HG03039 (cell line): ENCODE measurements around the gene GMIP.

Source experiments
- ATAC-seq: cut with Tn5 transposase; IDR thresholded peaks from one replicate; pipeline ENCODE4 v1.9.1; 2021; ENCODE audit warnings: mild to moderate bottlenecking, moderate library complexity; ENCODE audit not compliant: unreplicated experiment

Gene GMIP

GRCh38 chr19:19659646-19660245 is 16.3 kb upstream of the GMIP start:
- no peak for ATAC-seq

- ATAC-seq = no peak
Observed at GRCh38 chr19:19657397-19657783, 13.9 kb upstream of the GMIP start.

GRCh38 chr19:19656451-19657396 is 13.3 kb upstream of the GMIP start:
- ATAC-seq = no peak

GRCh38 chr19:19655641-19656343 is 12.3 kb upstream of the GMIP start:
- no peak for ATAC-seq

GRCh38 chr19:19655051-19655594 is 11.7 kb upstream of the GMIP start:
- ATAC-seq = no peak

- ATAC-seq = no peak
Observed at GRCh38 chr19:19654441-19654840, 11.0 kb upstream of the GMIP start.

GRCh38 chr19:19653597-19654147 is 10.2 kb upstream of the GMIP start:
- no peak for ATAC-seq

GRCh38 chr19:19652482-19653295 is 9.2 kb upstream of the GMIP start:
- ATAC-seq = no peak

GRCh38 chr19:19651076-19651475 is 7.6 kb upstream of the GMIP start:
- no peak for ATAC-seq

GRCh38 chr19:19650331-19650730 is 6.9 kb upstream of the GMIP start:
- ATAC-seq = no peak

- no peak for ATAC-seq
Observed at GRCh38 chr19:19649580-19649995, 6.1 kb upstream of the GMIP start.

- ATAC-seq = no peak
Observed at GRCh38 chr19:19649155-19649554, 5.7 kb upstream of the GMIP start.

- no peak for ATAC-seq
Observed at GRCh38 chr19:19647037-19647835, 3.8 kb upstream of the GMIP start.

- no peak for ATAC-seq
Observed at GRCh38 chr19:19645233-19645870, 1.9 kb upstream of the GMIP start.

- ATAC-seq = no peak
Observed at GRCh38 chr19:19644054-19644388, 564 bp upstream of the GMIP start.

- no peak for ATAC-seq
Observed at GRCh38 chr19:19642506-19643157, 825 bp downstream of the GMIP start.

GRCh38 chr19:19637523-19638251 is 5.8 kb downstream of the GMIP start:
- no peak for ATAC-seq

- ATAC-seq = no peak
Observed at GRCh38 chr19:19637186-19637522, 6.3 kb downstream of the GMIP start.
